ENCODE results near the gene RMI2.

DNA sequence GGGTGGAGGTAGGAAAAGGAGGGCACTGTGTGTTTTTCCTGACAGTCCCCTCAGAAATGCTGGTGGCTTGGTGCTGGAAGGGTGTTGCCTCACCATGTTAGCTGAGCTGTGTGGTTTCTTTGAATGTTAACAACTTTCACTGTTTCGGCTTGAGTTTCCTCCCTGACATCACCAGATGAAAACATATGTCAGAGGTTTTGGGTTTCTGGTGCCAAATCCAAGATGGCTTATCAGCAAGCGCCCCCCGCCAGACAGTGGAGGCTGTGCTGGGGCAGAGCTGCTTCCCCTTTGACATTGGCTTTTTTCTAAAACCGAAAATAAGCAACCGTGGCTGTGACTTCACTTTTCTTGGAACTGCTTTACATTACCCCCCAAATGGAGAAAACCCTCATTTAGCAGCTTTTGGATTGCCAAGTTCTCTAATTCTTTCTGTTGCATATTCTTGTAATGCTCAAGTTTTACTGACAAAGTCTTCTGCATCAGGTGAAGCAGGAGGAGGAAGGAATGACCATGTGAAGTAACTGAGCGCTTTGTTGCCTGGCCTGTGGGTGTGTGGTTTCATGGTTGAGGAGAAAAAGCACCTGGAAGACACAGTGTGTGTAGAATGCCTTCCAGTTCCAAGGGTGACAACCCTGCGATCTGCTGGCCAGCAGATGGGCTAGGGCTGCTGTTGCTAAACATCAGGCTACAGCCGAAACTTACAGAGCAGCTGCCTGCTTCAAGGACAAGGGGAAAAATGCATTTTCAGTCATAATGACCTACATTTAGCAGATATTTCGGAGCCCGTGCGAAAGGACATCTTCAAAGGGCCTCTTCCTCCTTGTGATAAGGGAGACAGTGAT, 9.7 kb downstream of the RMI2 start:
- TF ChIP-seq JUND (IDR thresholded peaks at IDR 0.05) (no peak), RAD21 (IDR thresholded peaks at IDR 0.05) (no peak), YY1 (IDR thresholded peaks at IDR 0.05) (no peak), GABPA (IDR thresholded peaks at IDR 0.05 in 1 of 2, conservative IDR thresholded peaks at IDR 0.05 in 1 of 2) (no peak), TAF1 (conservative IDR thresholded peaks at IDR 0.05) (no peak), EGR1 (IDR thresholded peaks at IDR 0.05; ENCODE audit: low read depth in 2 of 2) (no peak), RXRA (IDR thresholded peaks at IDR 0.05) (no peak)
- TF ChIP-seq, protein P1, sequence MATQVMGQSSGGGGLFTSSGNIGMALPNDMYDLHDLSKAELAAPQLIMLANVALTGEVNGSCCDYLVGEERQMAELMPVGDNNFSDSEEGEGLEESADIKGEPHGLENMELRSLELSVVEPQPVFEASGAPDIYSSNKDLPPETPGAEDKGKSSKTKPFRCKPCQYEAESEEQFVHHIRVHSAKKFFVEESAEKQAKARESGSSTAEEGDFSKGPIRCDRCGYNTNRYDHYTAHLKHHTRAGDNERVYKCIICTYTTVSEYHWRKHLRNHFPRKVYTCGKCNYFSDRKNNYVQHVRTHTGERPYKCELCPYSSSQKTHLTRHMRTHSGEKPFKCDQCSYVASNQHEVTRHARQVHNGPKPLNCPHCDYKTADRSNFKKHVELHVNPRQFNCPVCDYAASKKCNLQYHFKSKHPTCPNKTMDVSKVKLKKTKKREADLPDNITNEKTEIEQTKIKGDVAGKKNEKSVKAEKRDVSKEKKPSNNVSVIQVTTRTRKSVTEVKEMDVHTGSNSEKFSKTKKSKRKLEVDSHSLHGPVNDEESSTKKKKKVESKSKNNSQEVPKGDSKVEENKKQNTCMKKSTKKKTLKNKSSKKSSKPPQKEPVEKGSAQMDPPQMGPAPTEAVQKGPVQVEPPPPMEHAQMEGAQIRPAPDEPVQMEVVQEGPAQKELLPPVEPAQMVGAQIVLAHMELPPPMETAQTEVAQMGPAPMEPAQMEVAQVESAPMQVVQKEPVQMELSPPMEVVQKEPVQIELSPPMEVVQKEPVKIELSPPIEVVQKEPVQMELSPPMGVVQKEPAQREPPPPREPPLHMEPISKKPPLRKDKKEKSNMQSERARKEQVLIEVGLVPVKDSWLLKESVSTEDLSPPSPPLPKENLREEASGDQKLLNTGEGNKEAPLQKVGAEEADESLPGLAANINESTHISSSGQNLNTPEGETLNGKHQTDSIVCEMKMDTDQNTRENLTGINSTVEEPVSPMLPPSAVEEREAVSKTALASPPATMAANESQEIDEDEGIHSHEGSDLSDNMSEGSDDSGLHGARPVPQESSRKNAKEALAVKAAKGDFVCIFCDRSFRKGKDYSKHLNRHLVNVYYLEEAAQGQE (IDR thresholded peaks at IDR 0.05), result no peak
- TF ChIP-seq, protein P2, sequence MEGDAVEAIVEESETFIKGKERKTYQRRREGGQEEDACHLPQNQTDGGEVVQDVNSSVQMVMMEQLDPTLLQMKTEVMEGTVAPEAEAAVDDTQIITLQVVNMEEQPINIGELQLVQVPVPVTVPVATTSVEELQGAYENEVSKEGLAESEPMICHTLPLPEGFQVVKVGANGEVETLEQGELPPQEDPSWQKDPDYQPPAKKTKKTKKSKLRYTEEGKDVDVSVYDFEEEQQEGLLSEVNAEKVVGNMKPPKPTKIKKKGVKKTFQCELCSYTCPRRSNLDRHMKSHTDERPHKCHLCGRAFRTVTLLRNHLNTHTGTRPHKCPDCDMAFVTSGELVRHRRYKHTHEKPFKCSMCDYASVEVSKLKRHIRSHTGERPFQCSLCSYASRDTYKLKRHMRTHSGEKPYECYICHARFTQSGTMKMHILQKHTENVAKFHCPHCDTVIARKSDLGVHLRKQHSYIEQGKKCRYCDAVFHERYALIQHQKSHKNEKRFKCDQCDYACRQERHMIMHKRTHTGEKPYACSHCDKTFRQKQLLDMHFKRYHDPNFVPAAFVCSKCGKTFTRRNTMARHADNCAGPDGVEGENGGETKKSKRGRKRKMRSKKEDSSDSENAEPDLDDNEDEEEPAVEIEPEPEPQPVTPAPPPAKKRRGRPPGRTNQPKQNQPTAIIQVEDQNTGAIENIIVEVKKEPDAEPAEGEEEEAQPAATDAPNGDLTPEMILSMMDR (IDR thresholded peaks at IDR 0.05; ENCODE audit: low read depth, low read length, missing input control), result no peak
- TF ChIP-seq, protein P3, sequence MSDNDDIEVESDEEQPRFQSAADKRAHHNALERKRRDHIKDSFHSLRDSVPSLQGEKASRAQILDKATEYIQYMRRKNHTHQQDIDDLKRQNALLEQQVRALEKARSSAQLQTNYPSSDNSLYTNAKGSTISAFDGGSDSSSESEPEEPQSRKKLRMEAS (IDR thresholded peaks at IDR 0.05), result no peak
- TF ChIP-seq, protein P4, sequence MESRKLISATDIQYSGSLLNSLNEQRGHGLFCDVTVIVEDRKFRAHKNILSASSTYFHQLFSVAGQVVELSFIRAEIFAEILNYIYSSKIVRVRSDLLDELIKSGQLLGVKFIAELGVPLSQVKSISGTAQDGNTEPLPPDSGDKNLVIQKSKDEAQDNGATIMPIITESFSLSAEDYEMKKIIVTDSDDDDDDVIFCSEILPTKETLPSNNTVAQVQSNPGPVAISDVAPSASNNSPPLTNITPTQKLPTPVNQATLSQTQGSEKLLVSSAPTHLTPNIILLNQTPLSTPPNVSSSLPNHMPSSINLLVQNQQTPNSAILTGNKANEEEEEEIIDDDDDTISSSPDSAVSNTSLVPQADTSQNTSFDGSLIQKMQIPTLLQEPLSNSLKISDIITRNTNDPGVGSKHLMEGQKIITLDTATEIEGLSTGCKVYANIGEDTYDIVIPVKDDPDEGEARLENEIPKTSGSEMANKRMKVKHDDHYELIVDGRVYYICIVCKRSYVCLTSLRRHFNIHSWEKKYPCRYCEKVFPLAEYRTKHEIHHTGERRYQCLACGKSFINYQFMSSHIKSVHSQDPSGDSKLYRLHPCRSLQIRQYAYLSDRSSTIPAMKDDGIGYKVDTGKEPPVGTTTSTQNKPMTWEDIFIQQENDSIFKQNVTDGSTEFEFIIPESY (IDR thresholded peaks at IDR 0.05), result no peak
- TF ChIP-seq, protein P5, sequence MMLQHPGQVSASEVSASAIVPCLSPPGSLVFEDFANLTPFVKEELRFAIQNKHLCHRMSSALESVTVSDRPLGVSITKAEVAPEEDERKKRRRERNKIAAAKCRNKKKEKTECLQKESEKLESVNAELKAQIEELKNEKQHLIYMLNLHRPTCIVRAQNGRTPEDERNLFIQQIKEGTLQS (IDR thresholded peaks at IDR 0.05), result no peak

Data from liver (tissue), 3 donors.